ENCODE measurements around the gene WDFY4. TPM values are rescaled to one million over a fixed set of nuclear protein-coding genes. Genes with fewer than 3 reads are reported as not detected.
"Not testable (repeated sequence)": the region's sequence is repeated elsewhere in the genome, so short reads cannot be mapped to it uniquely, and the experiment has no call there.

Gene WDFY4
- total and polyA plus RNA-seq, 8 donors: 2.8 to 23.6 (median 4.8) TPM

DNA sequence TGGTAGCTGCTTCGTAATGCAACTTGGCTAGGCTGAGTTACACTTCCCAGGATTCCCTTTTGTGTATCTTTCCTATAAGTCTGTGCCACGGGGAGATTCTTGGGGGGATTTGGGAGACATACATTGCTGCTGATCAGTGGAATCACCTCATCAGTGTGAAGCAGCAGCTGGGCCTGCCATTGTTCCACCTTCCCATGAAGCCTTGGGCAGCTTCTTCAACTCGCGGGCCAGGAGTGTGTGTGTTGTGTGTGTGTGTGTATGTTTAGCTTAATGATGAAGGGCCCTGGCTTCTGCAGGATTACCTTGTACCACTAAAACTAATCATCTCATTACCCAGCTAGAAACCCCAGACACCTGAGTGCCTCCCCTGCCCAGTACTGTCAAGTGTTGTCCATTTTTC lies 46.5 kb upstream of the WDFY4 start:
- no peak for ATAC-seq

DNA sequence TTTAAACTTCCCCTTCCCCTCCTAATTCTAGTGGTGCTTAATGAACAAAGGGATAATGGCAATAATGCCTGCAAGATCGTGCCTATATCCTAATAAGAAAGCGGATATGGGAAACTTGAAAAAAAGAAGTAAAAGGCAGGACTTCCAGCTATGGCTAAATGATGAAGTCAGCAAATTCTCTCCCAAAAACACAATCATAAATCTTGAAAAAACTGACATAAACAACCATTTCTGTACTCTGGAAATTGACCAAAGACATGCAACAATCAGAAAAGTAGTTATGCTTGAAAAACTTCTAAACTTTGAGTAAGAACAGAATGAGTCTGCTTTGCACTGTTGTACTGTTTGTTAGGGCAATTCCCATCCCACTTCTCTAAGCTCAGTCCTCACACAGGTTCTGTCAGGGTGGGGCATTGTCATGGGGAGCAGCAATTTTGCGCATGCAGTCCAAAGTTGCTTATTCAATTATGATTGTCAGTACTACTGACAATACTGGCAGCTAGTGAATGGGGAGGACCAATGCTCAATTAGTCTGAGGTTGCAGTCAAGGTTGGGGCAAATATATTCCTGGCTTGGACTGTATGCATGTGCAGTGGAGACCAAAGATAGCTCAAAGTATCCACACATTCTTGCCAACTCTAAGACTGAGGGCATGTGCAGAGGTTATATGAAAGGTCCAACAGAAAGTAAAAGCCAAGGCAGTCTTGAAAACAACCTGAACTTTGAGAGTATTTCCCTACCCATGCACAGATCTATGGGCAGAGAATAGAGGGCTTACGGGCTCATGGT lies 45.7 kb upstream of the WDFY4 start:
- Histone ChIP-seq H3K27ac (no peak overlapping the region), H3K9me3 (peaks cover 0 to 20% of the 10 kb centered on the region in 2 donors), H3K36me3 (no peaks in the 10 kb centered on the region), H3K4me3 (no peak overlapping the region), H3K4me1 (peaks cover 0 to 25% of the 10 kb centered on the region in 2 donors), H3K27me3 (peaks cover 0 to 14% of the 10 kb centered on the region in 2 donors)
- TF ChIP-seq, protein P1, sequence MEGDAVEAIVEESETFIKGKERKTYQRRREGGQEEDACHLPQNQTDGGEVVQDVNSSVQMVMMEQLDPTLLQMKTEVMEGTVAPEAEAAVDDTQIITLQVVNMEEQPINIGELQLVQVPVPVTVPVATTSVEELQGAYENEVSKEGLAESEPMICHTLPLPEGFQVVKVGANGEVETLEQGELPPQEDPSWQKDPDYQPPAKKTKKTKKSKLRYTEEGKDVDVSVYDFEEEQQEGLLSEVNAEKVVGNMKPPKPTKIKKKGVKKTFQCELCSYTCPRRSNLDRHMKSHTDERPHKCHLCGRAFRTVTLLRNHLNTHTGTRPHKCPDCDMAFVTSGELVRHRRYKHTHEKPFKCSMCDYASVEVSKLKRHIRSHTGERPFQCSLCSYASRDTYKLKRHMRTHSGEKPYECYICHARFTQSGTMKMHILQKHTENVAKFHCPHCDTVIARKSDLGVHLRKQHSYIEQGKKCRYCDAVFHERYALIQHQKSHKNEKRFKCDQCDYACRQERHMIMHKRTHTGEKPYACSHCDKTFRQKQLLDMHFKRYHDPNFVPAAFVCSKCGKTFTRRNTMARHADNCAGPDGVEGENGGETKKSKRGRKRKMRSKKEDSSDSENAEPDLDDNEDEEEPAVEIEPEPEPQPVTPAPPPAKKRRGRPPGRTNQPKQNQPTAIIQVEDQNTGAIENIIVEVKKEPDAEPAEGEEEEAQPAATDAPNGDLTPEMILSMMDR (IDR thresholded peaks at IDR 0.05): no peak
- no peak for ATAC-seq
- intact Hi-C loops (cut with DNase I): no loop called here
- no peak for DNase-seq

More for the DNA sequence above, 46.5 kb upstream of the WDFY4 start:
- Histone ChIP-seq H3K4me3 (no peak overlapping the region), H3K27me3 (peaks cover 0 to 14% of the 10 kb centered on the region in 2 donors), H3K36me3 (no peaks in the 10 kb centered on the region), H3K27ac (no peak overlapping the region), H3K4me1 (peaks cover 0 to 31% of the 10 kb centered on the region in 2 donors), H3K9me3 (peaks cover 0 to 20% of the 10 kb centered on the region in 2 donors)
- intact Hi-C loops (cut with DNase I): no loop called here
- no peak for DNase-seq
- TF ChIP-seq, protein P1 (IDR thresholded peaks at IDR 0.05): no peak

DNA sequence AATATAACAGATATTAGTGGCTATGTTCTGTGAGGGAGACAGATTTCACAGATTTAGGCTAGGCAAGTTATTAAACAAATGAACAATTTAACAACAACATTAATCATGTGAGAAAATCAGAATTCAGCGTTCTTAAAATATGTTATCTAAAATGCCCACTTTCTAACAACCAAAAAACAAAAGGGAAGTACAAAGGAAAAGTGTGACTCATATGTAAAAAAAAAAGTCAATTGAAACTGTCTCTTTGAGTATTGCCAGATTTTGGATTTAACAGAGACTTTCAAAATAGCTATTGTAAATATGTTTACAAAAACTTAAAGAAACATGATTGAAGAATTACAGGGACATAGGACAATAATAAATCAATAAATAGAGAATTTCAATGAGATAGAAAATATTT lies 45.0 kb upstream of the WDFY4 start:
- ATAC-seq: no peak

DNA sequence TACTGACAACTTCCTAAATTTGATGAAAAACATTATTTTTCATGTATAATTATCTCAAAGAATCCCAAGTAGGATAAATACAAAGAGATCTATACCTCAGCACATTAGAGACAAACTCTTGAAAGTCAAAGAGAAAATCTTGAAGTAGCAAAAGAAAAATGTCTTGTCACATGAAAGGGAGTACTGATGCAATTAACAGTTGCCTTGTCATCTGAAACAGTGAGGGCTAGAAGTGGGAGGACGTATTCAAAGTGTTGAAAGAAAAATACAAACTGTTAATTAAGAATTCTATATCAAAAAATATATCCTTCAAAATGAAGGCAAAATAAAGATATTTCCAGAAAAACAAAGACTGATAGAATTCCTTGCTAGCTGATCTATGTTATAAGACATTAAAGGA lies 44.3 kb upstream of the WDFY4 start:
- Histone ChIP-seq H3K36me3 (no peaks in the 10 kb centered on the region), H3K27me3 (peaks cover 0 to 9% of the 10 kb centered on the region in 2 donors), H3K4me1 (peaks cover 0 to 21% of the 10 kb centered on the region in 2 donors), H3K9me3 (peaks cover 0 to 20% of the 10 kb centered on the region in 2 donors), H3K27ac (no peak overlapping the region), H3K4me3 (no peak overlapping the region)
- no peak for ATAC-seq
- TF ChIP-seq, protein P1 (IDR thresholded peaks at IDR 0.05): no peak
- DNase-seq: no peak
- intact Hi-C loops (cut with DNase I): no loop called here

More for the DNA sequence above, 45.0 kb upstream of the WDFY4 start:
- no peak overlapping the region for H3K27ac ChIP-seq
- intact Hi-C loops (cut with DNase I): no loop called here
- TF ChIP-seq, protein P1 (IDR thresholded peaks at IDR 0.05): no peak
- peaks cover 0 to 14% of the 10 kb centered on the region in 2 donors for H3K27me3 ChIP-seq
- H3K36me3 ChIP-seq: no peaks in the 10 kb centered on the region
- peaks cover 0 to 23% of the 10 kb centered on the region in 2 donors for H3K4me1 ChIP-seq
- H3K9me3 ChIP-seq: peaks cover 0 to 20% of the 10 kb centered on the region in 2 donors
- DNase-seq: no peak
- H3K4me3 ChIP-seq: no peak overlapping the region

DNA sequence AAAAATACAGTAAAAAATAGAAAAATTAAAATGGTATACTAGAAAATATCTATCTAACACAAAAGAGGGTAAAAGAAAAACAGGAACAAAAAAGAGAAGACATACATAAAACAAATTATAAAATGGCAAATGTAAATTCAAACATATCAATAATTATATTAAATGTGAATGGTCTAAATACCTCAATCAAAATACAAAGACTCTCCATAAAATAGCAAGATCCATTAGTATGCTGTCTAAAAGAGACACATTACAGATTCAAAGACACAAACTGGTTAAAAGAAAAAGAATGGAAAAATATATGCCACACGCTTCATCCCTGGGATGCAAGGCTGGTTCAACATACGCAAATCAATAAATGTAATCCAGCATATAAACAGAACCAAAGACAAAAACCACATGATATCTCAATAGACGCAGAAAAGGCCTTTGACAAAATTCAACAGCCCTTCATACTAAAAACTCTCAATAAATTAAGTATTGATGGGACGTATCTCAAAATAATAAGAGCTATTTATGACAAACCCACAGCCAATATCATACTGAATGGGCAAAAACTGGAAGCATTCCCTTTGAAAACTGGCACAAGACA lies 43.5 kb upstream of the WDFY4 start:
- Histone ChIP-seq H3K9me3 (peaks cover 0 to 20% of the 10 kb centered on the region in 2 donors), H3K4me1 (peaks cover 0 to 14% of the 10 kb centered on the region in 2 donors)
- H3K36me3 ChIP-seq; H3K27ac ChIP-seq; H3K27me3 ChIP-seq; DNase-seq; ATAC-seq; intact Hi-C loops (cut with DNase I); H3K4me3 ChIP-seq: not testable (repeated sequence)

Data from left lung (tissue), 10 donors.